ENCODE measurements around the gene ZNHIT3.

DNA sequence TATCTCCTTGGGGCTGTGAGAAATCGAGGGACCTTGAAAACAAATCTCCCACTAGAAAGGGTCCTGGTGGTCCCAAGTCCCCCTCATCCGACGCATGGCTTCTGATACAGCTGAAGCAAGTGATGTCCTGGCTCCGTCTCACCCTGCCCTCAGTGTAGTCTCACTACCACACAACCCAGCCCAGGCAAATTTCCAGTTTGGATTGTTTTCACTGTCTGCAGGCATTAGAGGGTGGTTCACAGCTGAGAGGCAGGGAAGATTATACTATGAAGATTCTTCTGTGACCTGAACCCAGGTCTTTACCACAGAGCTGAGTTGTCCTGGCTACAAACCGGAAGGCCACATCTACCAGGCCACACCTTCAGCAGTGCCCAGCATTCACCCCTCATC, 17.7 kb downstream of the ZNHIT3 start:
- TF ChIP-seq CTCF (IDR thresholded peaks at IDR 0.05; ENCODE audit: low read depth, low read length, missing input control) (no peak), HNF4G (IDR thresholded peaks at IDR 0.05) (no peak), RAD21 (IDR thresholded peaks at IDR 0.05) (no peak)
